Gastroesophageal sphincter (tissue), 4 donors: ENCODE data around the gene GANAB. TPM values are rescaled to one million over a fixed set of nuclear protein-coding genes. Genes with fewer than 3 reads are reported as not detected.
"Not testable (repeated sequence)": the region's sequence is repeated elsewhere in the genome, so short reads cannot be mapped to it uniquely, and the experiment has no call there.

ENCODE experiments used
- ATAC-seq: fragments of 150-250 bp; one replicate; pipeline ENCODE4 v1.9.1; 2016; ENCODE audit warnings: mild to moderate bottlenecking, moderate library complexity
- H3K27ac ChIP-seq, 4 donors: fragments of 200-600 bp; sonication (generic) in 3 of 4; 1 replicate in 3 of 4; 2 replicates in 1 of 4; pipeline ENCODE4 v1.5.1; 2016 to 2019
- H3K27me3 ChIP-seq: fragments of 200-600 bp; sonication (generic); one replicate; pipeline ENCODE4 v1.5.1; 2019
- H3K36me3 ChIP-seq, 2 donors: fragments of 200-600 bp; sonication (generic); one replicate each; pipeline ENCODE4 v1.5.1; 2019; ENCODE audit warnings: control low read depth in 1 of 2
- H3K4me1 ChIP-seq, 3 donors: fragments of 200-600 bp; sonication (generic); 1 replicate in 2 of 3; 2 replicates in 1 of 3; pipeline ENCODE4 v1.5.1; 2016 to 2019; ENCODE audit warnings: control low read depth in 2 of 3
- H3K4me3 ChIP-seq, 2 donors: fragments of 200-600 bp; sonication (generic); one replicate each; pipeline ENCODE4 v1.5.1; 2019; ENCODE audit warnings: mild to moderate bottlenecking in 1 of 2, moderate library complexity in 1 of 2
- H3K9me3 ChIP-seq, 3 donors: fragments of 200-600 bp; sonication (generic); one replicate each; pipeline ENCODE4 v1.5.1; 2017 to 2019; ENCODE audit warnings: control low read depth in 2 of 3
- EP300 ChIP-seq: sonication (generic); formaldehyde crosslinking; IDR thresholded peaks from one replicate; pipeline ENCODE4 v1.6.1; 2017; ENCODE audit warnings: antibody characterized with exemption, mild to moderate bottlenecking
- POLR2A ChIP-seq, 2 donors: fragments of 450-650 bp; IDR thresholded peaks; one replicate each; pipeline ENCODE4 v1.6.1; 2017; ENCODE audit warnings: antibody characterized with exemption in 2 of 2, mild to moderate bottlenecking in 2 of 2, moderate library complexity in 1 of 2
- POLR2AphosphoS5 ChIP-seq: sonication (generic); formaldehyde crosslinking; IDR thresholded peaks from one replicate; pipeline ENCODE4 v1.6.1; 2017; ENCODE audit warnings: antibody characterized with exemption
- WGBS, 2 donors: methylation state at CpG; one replicate each; pipeline ENCODE4 v1.1.5; 2018; ENCODE audit warnings: low coverage in 1 of 2; 5-methylcytosine and 5-hydroxymethylcytosine counted together
- total RNA-seq, 4 donors: library from RNA; depleted of rRNA; stranded (reverse); fragments of >200 nt; gene quantifications; one replicate each; pipeline ENCODE4 v1.1.0, GENCODE V29; 2016
- TF ChIP-seq, protein P1 (sequence below), 4 experiments: fragments of 200-600 bp in 2 of 4; fragments of 450-650 bp in 2 of 4; sonication (generic) in 1 of 4; IDR thresholded peaks; one replicate each; pipeline ENCODE4 v1.5.1; 2017 to 2019; ENCODE audit warnings: antibody characterized with exemption in 4 of 4, mild to moderate bottlenecking in 2 of 4, moderate library complexity in 2 of 4

The GANAB gene
- total RNA-seq, 4 donors from 2014 or later: 87.8 to 151 (median 134) TPM

GRCh38 chr11:62621567-62622470 lies 24.6 kb downstream of the GANAB start, which contains the start of gene B3GAT3:
Gene B3GAT3, minus strand, starts transcription at chr11:62621986. Its CDS starts 39 bp downstream, at chr11:62621947.
- peaks cover 0 to 29% (median 11%) of the 10 kb centered on the region in 3 donors for H3K4me1 ChIP-seq
- peak within 1 kb of the TSS; percentile 69 to 88 (median 86) for H3K27ac ChIP-seq
- peak; percentile 99 for ATAC-seq
- no peak for TF ChIP-seq EP300
- TF ChIP-seq POLR2AphosphoS5: peak; percentile 97
- TF ChIP-seq POLR2A (IDR thresholded peaks at IDR 0.05): peak; percentile 77 to 79
- TF ChIP-seq, protein P1, sequence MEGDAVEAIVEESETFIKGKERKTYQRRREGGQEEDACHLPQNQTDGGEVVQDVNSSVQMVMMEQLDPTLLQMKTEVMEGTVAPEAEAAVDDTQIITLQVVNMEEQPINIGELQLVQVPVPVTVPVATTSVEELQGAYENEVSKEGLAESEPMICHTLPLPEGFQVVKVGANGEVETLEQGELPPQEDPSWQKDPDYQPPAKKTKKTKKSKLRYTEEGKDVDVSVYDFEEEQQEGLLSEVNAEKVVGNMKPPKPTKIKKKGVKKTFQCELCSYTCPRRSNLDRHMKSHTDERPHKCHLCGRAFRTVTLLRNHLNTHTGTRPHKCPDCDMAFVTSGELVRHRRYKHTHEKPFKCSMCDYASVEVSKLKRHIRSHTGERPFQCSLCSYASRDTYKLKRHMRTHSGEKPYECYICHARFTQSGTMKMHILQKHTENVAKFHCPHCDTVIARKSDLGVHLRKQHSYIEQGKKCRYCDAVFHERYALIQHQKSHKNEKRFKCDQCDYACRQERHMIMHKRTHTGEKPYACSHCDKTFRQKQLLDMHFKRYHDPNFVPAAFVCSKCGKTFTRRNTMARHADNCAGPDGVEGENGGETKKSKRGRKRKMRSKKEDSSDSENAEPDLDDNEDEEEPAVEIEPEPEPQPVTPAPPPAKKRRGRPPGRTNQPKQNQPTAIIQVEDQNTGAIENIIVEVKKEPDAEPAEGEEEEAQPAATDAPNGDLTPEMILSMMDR (IDR thresholded peaks at IDR 0.05): peak in 3 of 4 experiments; percentile 34 to 39 (median 37)
- peaks cover 0 to 48% of the 10 kb centered on the region in 2 donors for H3K36me3 ChIP-seq
- WGBS, 2 donors: 0 to 4% methylated on average over 3 to 13 of the region's 77 CpGs
- no peaks in the 10 kb centered on the region for H3K9me3 ChIP-seq
- peak within 1 kb of the TSS; percentile 63 to 73 for H3K4me3 ChIP-seq
- no peaks in the 10 kb centered on the region for H3K27me3 ChIP-seq

DNA sequence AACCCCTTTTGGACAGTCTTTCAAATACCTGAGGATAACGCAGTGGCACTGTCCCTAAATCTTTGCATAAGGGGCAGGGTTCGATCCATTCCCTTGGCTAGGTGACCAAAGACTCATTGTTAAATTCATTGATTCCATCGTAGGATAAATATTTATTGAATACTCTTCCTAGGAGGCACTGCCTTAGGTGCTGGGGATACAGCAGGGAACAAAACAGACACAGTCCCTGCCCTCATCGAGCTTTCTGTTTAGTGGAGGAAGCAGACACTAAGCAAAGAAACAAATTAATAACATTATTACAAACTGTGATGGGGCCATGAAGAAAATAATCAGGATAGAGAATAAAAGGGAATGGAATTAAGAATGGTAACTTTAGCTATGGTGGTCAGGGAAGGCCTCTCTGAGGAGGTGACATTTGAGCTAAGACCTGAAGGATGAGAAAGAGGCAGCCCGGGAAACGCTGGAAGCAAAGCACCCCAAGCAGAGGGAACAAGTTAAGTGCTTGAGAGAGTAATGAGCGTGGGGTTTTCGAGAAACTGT lies 25.3 kb downstream of the GANAB start:
- no peaks in the 10 kb centered on the region for H3K9me3 ChIP-seq
- H3K36me3 ChIP-seq: peaks cover 0 to 48% of the 10 kb centered on the region in 2 donors
- H3K4me3 ChIP-seq: peak overlapping the region; percentile 63 to 73
- ATAC-seq: no peak
- TF ChIP-seq POLR2A (IDR thresholded peaks at IDR 0.05): no peak
- no peak for TF ChIP-seq POLR2AphosphoS5
- no peak for TF ChIP-seq EP300
- TF ChIP-seq, protein P1 (IDR thresholded peaks at IDR 0.05): no peak
- peak overlapping the region; percentile 58 to 88 (median 86) for H3K27ac ChIP-seq
- WGBS, 2 donors: 24 to 31% methylated on average over 6 to 8 of the region's 8 CpGs
- H3K4me1 ChIP-seq: peaks cover 0 to 29% (median 11%) of the 10 kb centered on the region in 3 donors
- no peaks in the 10 kb centered on the region for H3K27me3 ChIP-seq

GRCh38 chr11:62616957-62617356 lies 29.5 kb downstream of the GANAB start:
- 92 to 100% methylated on average over 1 to 6 of the region's 14 CpGs for WGBS, 2 donors
- not testable (repeated sequence) for H3K4me3 ChIP-seq

DNA sequence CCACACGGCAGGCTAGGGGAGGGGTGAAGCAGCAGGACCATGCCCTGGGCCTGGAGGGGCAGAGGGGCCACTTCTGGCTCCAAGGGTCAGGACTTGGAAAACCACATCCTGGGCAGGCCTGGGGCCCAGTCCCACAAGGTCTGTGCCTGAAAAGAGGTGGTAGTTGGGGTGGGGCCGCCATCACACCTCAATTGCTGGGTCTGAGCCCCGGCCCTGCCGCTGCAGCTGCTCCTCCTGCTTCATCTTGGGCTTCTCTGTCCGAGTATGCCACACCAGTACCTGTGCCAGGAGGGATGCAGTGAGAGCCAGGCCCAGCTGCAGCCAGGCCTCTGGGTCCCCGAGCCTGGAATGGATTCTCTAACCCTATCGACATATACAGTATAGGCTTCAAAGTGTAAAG lies 30.9 kb downstream of the GANAB start:
- WGBS, 2 donors: no CpG with 5 or more reads among the region's 7 CpGs
- Histone ChIP-seq H3K4me3 (no peak overlapping the region), H3K4me1 (peaks cover 2 to 42% (median 20%) of the 10 kb centered on the region in 3 donors), H3K27ac (no peak overlapping the region), H3K9me3 (no peaks in the 10 kb centered on the region), H3K27me3 (no peaks in the 10 kb centered on the region), H3K36me3 (peaks cover 0 to 54% of the 10 kb centered on the region in 2 donors)
- TF ChIP-seq, protein P1 (IDR thresholded peaks at IDR 0.05): no peak
- TF ChIP-seq POLR2AphosphoS5: no peak
- ATAC-seq: no peak

More at GRCh38 chr11:62616957-62617356, 29.5 kb downstream of the GANAB start:
- H3K9me3 ChIP-seq, H3K27me3 ChIP-seq, H3K27ac ChIP-seq, ATAC-seq: not testable (repeated sequence)
- Histone ChIP-seq H3K4me1 (peaks cover 0 to 37% (median 14%) of the 10 kb centered on the region in 3 donors), H3K36me3 (peaks cover 0 to 48% of the 10 kb centered on the region in 2 donors)

GRCh38 chr11:62614275-62614674 lies 32.1 kb downstream of the GANAB start:
- H3K4me3 ChIP-seq: no peak overlapping the region
- peaks cover 0 to 63% of the 10 kb centered on the region in 2 donors for H3K36me3 ChIP-seq
- no peak for TF ChIP-seq EP300
- TF ChIP-seq POLR2AphosphoS5: no peak
- TF ChIP-seq POLR2A (IDR thresholded peaks at IDR 0.05): no peak
- TF ChIP-seq, protein P1 (IDR thresholded peaks at IDR 0.05): no peak
- H3K4me1 ChIP-seq: peaks cover 2 to 44% (median 21%) of the 10 kb centered on the region in 3 donors
- no peaks in the 10 kb centered on the region for H3K9me3 ChIP-seq
- 50 to 55% methylated on average over 1 to 7 of the region's 8 CpGs for WGBS, 2 donors
- peak overlapping the region in 3 of 4 donors; percentile 96 to 98 (median 96) for H3K27ac ChIP-seq
- ATAC-seq: no peak
- no peaks in the 10 kb centered on the region for H3K27me3 ChIP-seq
